ENCODE measurements around the gene FAAP24. TPM values are rescaled to one million over a fixed set of nuclear protein-coding genes. Genes with fewer than 3 reads are reported as not detected.
A peak's percentile ranks its signal among the peaks of the same experiment; 100 is the strongest.

FAAP24 gene
- polyA plus RNA-seq, result 2.9 to 5.0 TPM (median 3.3 TPM) in 3 replicates
- polyA plus RNA-seq (2011; ENCODE audit: low read depth), result 3.1 TPM
- polyA plus RNA-seq (2011; cell fraction: cytosol; rRNA removed), result 3.3 and 4.3 TPM in 2 replicates
- polyA plus RNA-seq (2011; cell fraction: nucleus; rRNA removed), result 1.1 and 1.8 TPM in 2 replicates
- 1.7 and 3.8 TPM in 2 replicates for polyA plus RNA-seq (2012; ENCODE audit: low replicate concordance)
- polyA minus RNA-seq, result 0.75 to 2.4 TPM (median 1.6 TPM) in 3 replicates
- 5.9 TPM for polyA minus RNA-seq (2011; cell fraction: cytosol; rRNA and poly(A)+ RNA removed)
- polyA minus RNA-seq (2011; cell fraction: nucleus; rRNA and poly(A)+ RNA removed), result 0.32 and 2.6 TPM in 2 replicates

GRCh38 chr19:32971715-32972540, at the start of gene FAAP24, which contains the start of gene CEP89:
FAAP24 (plus strand) TSS chr19:32972242; CDS start chr19:32973197, 955 bp downstream.
CEP89 (minus strand) TSS chr19:32971958; CDS start chr19:32971874, 84 bp downstream.
- Histone ChIP-seq H3K79me2 (ENCODE audit: control insufficient read depth, insufficient read depth, low read length) (peaks cover 37% of the 10 kb centered on the region), H3K4me1 (ENCODE audit: control insufficient read depth, extremely low read depth, insufficient read depth, low read length) (no peaks in the 10 kb centered on the region), H3K27me3 (ENCODE audit: control insufficient read depth, extremely low read depth, insufficient read depth, low read length) (no peaks in the 10 kb centered on the region), H4K20me1 (ENCODE audit: control insufficient read depth, extremely low read depth, insufficient read depth, low read length) (no peaks in the 10 kb centered on the region), H2AFZ (ENCODE audit: control insufficient read depth, low read length) (peak within 1 kb of the TSS; percentile 93), H3K9ac (ENCODE audit: control insufficient read depth, extremely low read depth, insufficient read depth, low read length) (peak within 1 kb of the TSS; percentile 86), H3K27ac (ENCODE audit: control insufficient read depth, insufficient read depth, low read length) (peak within 1 kb of the TSS; percentile 77), H3K9me3 (ENCODE audit: control insufficient read depth, low read depth, low read length) (no peaks in the 10 kb centered on the region), H3K9me1 (ENCODE audit: control insufficient read depth, extremely low read depth, insufficient read depth, low read length) (peaks cover 1% of the 10 kb centered on the region), H3K4me3 (ENCODE audit: control insufficient read depth in 2 of 3, extremely low read depth in 1 of 3, insufficient read depth in 2 of 3, low read depth in 1 of 3, low read length in 3 of 3) (peak within 1 kb of the TSS; percentile 68 to 93 (median 87)), H3K4me2 (ENCODE audit: control insufficient read depth, extremely low read depth, insufficient read depth, low read depth, low read length) (peak within 1 kb of the TSS; percentile 77), H3K36me3 (ENCODE audit: control insufficient read depth in 2 of 2, extremely low read depth in 1 of 2, insufficient read depth in 2 of 2, low read length in 2 of 2) (peaks cover 0 to 6% of the 10 kb centered on the region in 2 experiments)
- FAIRE-seq (peak; percentile 95), DNase-seq (ENCODE audit: low read depth, low spot score) (peak; percentile 96)
- dilution Hi-C loops (cut with MboI; ENCODE audit: extremely low pct_ligation_motif_present, low sequenced_read_pairs), result no loop called here
- TF ChIP-seq CTCF (optimal IDR thresholded peaks at IDR 0.05 in 1 of 3, IDR thresholded peaks at IDR 0.05 in 1 of 3, conservative IDR thresholded peaks at IDR 0.05 in 1 of 3; ENCODE audit: extremely low read depth in 1 of 3, insufficient read depth in 2 of 3, low read length in 3 of 3) (no peak), EZH2 (IDR thresholded peaks at IDR 0.05; ENCODE audit: low read length) (no peak)

- H3K9ac ChIP-seq (ENCODE audit: control insufficient read depth, extremely low read depth, insufficient read depth, low read length), result no peak overlapping the region
- no peak overlapping the region for H3K27ac ChIP-seq (ENCODE audit: control insufficient read depth, insufficient read depth, low read length)
- dilution Hi-C loops (cut with MboI; ENCODE audit: extremely low pct_ligation_motif_present, low sequenced_read_pairs), result no loop called here
- no peaks in the 10 kb centered on the region for H4K20me1 ChIP-seq (ENCODE audit: control insufficient read depth, extremely low read depth, insufficient read depth, low read length)
- no peaks in the 10 kb centered on the region for H3K9me3 ChIP-seq (ENCODE audit: control insufficient read depth, low read depth, low read length)
- no peaks in the 10 kb centered on the region for H3K79me2 ChIP-seq (ENCODE audit: control insufficient read depth, insufficient read depth, low read length)
- no peaks in the 10 kb centered on the region for H3K4me1 ChIP-seq (ENCODE audit: control insufficient read depth, extremely low read depth, insufficient read depth, low read length)
- H3K36me3 ChIP-seq (ENCODE audit: control insufficient read depth in 2 of 2, extremely low read depth in 1 of 2, insufficient read depth in 2 of 2, low read length in 2 of 2), result peaks cover 0 to 7% of the 10 kb centered on the region in 2 experiments
- H3K4me3 ChIP-seq (ENCODE audit: control insufficient read depth in 2 of 3, extremely low read depth in 1 of 3, insufficient read depth in 2 of 3, low read depth in 1 of 3, low read length in 3 of 3), result no peak overlapping the region
- no peak overlapping the region for H3K4me2 ChIP-seq (ENCODE audit: control insufficient read depth, extremely low read depth, insufficient read depth, low read depth, low read length)
- FAIRE-seq (no peak), DNase-seq (ENCODE audit: low read depth, low spot score) (no peak)
- no peaks in the 10 kb centered on the region for H3K27me3 ChIP-seq (ENCODE audit: control insufficient read depth, extremely low read depth, insufficient read depth, low read length)
- no peak overlapping the region for H2AFZ ChIP-seq (ENCODE audit: control insufficient read depth, low read length)
- TF ChIP-seq EZH2 (IDR thresholded peaks at IDR 0.05; ENCODE audit: low read length), result no peak
- TF ChIP-seq CTCF (optimal IDR thresholded peaks at IDR 0.05 in 1 of 3, IDR thresholded peaks at IDR 0.05 in 1 of 3, conservative IDR thresholded peaks at IDR 0.05 in 1 of 3; ENCODE audit: extremely low read depth in 1 of 3, insufficient read depth in 2 of 3, low read length in 3 of 3), result no peak
- H3K9me1 ChIP-seq (ENCODE audit: control insufficient read depth, extremely low read depth, insufficient read depth, low read length), result no peaks in the 10 kb centered on the region
Measured at GRCh38 chr19:32924200-32924599, 47.8 kb upstream of the FAAP24 start.
